HG03103 (cell line): ENCODE data around the gene ZCCHC24.

Experiments used
- ATAC-seq: cut with Tn5 transposase; IDR thresholded peaks from one replicate; pipeline ENCODE4 v1.9.1; 2021; ENCODE audit warnings: low read depth; ENCODE audit not compliant: unreplicated experiment

The ZCCHC24 gene

DNA sequence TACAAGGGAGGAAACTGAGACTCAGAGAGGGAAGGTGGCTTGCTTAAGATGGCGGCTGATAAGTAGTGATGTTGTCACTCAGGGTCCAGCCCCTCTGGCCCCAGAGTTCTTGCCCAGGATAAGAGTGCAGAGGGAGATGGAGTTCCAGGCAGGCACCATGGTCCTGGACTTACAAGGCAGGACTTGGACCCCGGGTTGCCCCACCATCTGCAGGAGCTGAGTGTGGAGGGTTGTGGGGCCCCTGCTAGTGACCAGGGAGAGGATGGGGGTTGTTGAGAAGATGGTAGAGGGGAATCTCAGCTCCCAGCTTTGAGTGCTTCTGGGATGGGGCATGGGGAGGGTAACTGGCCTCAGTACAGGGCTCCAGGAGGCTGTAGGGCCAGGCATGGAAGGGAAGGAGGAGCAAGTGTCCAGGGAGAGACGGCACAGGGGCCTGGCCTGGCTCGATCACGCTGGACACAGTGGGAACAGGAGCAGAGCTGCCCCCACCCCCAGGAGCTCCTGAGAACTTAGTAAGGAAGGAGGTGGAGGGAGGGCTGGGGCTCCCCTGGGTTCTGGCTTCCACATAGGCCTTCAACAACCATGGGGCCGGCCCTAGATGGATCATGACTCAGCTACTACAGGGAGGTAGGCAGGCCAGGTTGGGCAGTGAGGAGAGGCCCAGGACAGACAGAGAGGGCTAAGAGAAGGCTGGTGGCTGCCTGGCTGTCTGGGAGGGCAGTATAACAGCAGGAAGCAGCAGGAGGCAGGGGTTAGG is 69.9 kb downstream of the ZCCHC24 start:
- ATAC-seq: no peak

DNA sequence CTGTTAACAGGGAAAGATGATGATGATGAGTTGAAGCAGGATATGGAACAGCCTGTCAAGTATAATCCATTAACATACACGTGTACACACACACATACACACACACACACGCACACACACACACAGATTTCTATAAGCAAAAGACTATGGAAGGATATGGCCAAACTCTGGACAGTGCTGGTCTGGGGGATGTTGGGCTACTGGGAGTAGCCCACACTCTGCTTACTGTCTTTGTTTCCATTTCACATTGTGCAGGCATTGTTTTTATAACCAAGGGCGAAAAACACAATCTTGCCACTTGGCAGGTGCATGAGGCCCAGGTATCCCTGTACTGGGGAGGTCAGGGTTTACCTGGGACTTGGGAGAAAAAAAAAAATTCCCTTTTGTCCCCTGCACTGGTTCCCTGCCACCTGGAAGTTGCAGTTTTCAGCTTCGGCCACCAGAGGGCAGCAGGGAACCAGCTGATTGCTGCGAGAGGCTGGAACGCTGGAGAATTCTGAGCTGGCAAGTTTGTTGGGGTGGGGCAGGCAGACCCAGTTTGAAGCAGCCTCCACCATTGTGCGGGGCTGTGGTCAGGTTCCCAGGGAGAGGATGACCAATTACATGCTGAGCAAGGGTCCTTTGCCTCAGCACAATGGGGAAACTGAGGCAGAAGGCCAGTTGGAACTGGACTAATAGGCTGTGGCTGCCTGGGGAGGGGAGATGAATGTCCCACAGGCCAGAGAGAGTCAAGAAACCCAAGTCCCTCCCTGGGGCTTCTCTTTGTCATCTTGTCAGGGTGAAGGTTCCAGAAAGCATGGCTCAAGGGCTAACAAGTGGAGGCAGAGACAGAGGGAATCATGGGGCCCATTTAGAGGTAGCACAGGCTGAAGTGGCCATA is 70.9 kb downstream of the ZCCHC24 start:
- no peak for ATAC-seq

DNA sequence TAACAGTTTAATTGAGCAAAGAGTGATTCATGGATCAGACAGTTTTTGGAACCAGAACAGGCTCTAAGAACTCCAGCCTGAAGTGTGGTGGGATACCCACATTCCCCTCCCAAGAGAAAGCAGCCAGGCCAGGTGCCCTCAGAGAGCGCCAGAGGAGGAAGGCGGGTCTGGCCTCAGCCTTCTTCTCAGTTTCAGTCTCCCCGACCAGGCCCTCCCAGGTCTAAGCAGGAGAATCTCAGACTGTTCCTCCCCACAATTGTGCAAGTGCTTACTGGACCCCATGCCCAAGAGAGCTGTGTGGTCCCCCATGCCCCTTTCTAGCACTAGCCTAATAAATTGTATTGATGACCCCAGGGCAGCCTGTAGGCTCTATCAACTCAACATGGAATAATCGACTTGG is 72.6 kb downstream of the ZCCHC24 start:
- no peak for ATAC-seq

DNA sequence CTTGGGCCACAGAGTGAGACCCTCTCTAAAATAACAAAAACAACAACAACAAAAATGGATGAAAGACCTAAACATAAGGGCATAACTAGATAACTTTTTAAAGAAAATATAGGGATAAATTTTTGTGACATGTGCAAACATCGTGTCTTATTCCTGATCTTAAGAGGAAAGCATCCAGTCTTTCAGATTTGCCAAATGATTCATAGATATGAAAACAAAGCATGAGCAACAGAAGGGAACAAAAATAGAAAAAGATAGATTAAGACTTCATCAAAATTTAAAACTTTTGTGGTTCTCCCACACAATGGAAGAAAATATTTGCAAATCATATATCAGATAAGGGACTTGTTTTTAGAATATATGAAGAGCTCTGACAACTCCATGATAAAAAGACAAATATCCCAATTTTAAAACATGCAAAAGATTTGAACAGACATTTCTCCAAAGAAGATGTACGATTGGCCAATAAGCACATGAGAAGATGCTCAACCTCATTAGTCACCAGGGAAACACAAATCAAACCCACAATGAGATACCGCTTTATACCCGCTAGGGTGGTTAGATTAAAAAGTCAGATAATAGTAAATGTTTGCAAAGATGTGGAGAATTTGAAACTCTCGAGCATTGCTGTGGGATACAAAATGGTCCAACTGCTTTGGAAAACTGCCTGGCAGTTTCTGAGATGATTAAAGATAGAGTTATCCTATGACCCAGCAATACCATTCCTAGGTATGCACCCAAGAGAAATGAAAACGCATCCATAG is 77.8 kb downstream of the ZCCHC24 start:
- ATAC-seq: no peak

DNA sequence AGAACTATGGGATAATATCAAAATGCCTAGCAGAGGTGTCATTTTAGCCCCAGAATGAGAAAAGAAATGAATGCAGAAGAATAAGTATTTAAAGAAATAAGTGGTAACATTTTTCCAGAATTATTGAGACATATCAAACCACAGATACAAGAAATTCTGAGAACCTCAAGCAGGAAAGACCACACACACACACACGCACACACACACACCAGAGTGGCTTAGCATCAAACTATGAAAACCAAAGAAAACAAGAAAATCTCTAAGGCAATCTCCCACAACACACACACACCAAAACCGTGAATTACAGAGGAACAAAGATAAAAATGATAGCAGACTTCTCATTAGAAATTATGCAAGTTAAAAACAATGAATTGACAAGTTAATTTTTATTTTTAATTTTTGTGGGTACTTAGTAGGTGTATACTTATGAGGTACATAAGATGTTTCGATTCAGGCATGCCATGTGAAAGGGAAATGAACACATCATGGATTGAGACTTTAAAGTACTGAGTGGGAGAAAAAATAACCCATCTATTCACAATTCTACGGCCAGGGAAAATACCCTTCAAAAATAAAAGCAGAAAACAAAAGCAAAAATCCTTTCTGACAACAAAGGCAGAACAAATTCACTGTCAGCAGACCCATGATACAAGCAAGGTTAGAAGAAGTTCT is 83.6 kb downstream of the ZCCHC24 start:
- no peak for ATAC-seq

DNA sequence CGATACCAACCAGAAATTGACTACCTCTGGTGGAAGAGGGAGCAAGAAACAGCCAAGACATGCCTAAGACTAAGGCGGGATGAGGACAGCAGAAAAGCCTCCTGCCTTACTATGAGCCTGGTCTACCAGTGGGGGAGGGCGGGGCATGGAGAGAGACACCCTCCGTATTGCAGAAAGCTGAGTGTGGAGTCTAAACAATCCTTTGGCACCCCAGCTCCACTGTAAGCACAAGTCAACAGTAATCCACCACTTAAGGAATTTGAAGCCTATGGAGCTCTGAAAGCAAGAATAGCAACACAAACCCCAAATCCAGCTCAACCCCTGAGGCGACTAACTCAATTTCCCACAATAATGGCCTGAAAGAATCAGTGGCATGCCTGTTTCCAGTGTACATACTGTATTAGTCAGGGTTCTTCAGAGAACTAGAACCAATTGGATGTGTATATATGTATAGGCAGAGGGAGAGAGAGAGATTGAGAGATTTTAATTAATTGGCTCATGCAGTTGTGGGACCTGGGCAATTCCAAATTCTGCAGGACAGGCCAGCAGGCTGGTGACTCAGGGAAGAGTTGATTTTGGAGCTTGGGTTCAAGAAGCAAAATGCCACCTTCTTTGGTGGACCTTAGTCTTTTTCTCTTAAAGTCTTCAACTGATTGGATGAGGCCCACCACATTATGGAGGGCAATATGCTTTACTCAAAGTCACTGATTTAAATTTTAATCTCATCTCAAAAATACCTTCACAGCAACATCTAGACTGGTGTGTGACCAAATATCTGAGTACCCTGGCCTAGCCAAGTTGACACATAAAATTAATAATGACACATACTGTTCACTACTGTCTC is 84.7 kb downstream of the ZCCHC24 start:
- no peak for ATAC-seq

DNA sequence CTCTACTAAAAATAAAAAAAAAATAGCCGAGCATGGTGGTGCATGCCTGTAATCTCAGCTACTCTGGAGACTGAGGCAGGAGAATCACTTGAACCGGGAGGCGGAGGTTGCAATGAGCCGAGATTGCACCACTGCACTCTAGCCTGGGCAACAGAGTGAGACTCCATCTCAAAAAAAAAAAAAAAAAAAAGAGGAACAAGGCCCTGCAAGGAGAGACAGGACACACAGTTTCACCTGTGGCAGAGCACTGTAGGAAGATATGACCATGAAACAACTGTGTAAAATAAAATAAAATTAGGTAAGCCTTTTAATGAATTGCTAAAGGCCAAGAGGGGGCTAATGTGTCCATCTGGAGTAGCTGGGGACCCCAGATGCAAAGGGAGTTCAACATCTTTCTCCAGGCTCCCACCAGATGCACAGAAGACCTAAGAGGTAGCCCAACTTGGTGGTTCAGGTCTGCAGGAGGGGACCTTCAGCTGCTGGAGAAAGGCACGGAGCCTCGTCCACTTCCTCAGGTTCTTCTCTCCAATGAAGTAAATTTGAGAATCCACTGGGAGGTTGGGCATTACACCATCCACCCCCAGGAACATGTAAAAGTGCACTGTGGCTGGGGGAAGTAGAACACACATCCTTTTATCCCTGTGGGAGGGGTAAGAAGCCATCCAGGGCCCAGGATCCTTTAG is 85.5 kb downstream of the ZCCHC24 start:
- ATAC-seq: no peak

DNA sequence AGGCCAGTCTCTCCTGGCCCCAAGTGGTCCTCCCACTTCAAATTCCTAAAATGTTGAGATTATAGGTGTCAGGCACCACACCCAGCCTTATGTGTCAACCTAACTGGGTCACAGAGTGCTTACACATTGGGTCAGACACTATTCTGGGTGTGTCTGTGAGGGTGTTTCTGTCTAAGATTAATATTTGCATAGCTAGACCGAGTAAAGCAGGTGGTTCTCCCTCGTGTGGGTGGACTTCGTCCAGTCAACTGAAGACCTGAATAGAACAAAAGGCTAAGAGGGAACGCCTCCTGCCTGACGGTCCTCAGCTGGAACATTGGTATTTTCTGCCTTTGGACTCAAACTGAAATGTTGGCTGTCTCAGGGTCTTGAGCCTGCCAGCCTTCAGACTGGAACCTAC is 86.6 kb downstream of the ZCCHC24 start:
- no peak for ATAC-seq

DNA sequence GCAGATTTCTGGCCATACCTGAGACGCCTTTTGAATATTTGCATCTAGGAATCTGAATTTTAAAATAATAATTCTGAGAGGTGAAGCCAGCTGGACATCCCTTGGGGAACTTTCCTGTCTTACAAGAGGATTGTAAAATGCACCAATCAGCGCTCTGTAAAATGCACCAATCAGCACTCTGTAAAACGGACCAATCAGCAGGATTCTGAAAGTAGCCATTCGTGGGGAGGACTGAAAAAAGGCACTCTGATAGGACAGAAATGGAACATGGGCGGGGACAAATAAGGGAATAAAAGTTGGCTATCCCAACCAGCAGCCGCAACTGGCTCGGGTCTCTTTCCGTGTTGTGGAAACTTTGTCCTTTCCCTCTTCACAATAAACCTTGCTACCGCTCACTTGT is 88.2 kb downstream of the ZCCHC24 start:
- ATAC-seq: no peak

DNA sequence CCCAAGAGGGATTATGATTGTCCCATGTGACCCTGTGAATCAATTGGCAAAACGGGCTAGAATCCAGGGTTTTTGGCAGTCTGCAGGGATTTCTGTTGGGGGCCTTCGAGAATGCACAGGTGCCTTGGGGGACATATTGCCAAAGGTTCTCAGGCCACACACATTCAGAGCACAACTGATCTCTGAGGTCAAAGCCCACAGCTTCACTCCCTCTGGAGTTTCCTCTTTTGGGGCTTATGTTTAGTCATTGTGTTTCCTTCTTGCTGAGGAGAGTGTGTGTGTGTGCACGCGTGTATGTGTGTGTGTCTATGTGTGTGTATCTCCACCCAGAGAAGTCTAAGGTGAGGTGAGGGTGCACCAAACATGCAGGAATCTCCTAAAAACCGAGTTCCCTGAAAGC is 89.3 kb downstream of the ZCCHC24 start:
- no peak for ATAC-seq

DNA sequence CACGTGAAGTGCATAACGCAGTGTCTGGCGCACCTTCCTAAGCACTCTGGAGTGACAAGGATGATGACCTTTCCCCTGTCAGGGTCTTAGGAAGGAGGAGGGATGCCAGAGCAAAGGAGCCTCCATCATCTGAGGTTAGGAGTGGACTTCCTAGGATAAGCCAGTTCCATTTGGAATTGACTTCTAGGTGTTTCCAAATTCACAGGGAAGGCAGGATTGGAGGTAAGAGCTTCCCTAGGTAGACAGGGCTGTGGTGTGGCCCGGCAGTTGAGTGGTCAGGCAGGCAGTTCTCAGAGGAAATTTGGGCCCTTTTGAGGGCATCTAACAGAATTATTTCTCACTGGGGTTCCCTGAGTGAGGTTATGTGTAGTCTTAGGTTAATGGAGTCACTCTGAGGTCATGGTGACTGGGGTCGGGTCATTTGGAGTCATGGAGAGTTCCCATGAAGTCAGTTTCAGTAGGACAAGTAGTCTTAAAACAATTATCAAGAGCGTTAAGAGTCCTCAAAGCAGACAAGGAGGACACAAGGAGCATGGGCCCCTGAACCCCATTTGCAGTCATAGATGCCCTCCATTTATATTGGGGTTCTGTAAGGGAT is 89.9 kb downstream of the ZCCHC24 start:
- ATAC-seq: no peak

DNA sequence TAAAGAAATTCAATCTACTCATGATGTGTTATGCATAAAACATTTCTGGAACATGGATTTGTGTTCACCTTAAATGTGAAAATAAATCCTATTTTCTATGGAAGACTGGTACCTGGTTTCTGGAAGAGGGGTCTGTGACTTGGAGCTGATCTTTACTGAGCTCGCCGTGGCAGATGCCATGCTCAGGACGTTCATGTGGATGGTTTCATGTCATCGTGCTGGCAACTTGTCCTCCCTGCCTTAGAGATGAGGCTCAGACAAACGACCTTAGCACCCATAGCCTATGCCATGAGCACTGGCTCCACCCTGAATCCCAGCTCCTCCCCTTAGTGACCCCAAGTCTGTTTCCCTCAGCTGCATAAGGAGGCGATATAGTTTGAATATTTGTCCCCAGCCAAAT is 90.8 kb downstream of the ZCCHC24 start:
- no peak for ATAC-seq

DNA sequence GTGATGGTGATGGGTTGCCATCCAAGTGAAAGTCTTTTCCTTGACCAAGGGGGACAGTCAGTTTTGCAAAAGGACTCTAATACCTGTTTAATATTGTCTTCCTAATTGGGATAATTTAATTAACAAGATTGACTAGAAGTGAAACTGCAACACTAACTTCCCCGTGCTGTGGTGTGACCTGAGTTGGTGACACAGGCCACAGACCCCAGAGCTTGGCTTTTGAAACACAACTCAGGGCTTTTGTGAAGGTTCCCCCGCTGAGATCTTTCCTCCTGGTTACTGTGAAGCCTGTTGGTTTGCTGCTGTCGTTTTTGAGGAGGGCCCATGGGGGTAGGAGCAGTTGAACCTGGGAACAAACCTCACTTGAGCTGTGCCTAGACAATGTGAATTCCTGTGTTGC is 91.3 kb downstream of the ZCCHC24 start:
- peak; percentile 45 for ATAC-seq

DNA sequence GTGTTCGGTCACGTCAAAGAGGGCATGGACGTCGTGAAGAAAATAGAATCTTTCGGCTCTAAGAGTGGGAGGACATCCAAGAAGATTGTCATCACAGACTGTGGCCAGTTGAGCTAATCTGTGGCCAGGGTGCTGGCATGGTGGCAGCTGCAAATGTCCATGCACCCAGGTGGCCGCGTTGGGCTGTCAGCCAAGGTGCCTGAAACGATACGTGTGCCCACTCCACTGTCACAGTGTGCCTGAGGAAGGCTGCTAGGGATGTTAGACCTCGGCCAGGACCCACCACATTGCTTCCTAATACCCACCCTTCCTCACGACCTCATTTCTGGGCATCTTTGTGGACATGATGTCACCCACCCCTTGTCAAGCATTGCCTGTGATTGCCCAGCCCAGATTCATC is 91.7 kb downstream of the ZCCHC24 start:
- ATAC-seq: peak; percentile 7

DNA sequence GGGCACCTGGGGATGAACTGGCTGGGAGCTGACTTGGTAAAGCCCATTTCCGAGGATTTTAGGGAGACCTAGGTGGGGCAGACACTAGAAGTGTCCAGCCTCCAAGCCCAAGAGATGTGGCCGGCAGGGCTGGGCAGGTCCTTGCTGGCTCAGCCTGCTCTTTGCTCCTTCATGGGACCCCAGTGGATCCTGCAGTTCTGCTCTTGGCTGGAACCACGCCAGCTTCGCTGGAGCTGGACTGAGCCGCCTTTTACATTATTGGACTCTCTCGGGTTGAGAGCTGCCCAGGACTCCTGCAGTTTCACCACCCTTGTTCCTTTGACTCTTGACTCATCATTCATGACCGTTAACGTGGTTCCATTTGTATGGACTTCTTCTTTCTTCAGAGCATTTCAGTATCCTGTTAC is 92.4 kb downstream of the ZCCHC24 start:
- ATAC-seq: no peak

DNA sequence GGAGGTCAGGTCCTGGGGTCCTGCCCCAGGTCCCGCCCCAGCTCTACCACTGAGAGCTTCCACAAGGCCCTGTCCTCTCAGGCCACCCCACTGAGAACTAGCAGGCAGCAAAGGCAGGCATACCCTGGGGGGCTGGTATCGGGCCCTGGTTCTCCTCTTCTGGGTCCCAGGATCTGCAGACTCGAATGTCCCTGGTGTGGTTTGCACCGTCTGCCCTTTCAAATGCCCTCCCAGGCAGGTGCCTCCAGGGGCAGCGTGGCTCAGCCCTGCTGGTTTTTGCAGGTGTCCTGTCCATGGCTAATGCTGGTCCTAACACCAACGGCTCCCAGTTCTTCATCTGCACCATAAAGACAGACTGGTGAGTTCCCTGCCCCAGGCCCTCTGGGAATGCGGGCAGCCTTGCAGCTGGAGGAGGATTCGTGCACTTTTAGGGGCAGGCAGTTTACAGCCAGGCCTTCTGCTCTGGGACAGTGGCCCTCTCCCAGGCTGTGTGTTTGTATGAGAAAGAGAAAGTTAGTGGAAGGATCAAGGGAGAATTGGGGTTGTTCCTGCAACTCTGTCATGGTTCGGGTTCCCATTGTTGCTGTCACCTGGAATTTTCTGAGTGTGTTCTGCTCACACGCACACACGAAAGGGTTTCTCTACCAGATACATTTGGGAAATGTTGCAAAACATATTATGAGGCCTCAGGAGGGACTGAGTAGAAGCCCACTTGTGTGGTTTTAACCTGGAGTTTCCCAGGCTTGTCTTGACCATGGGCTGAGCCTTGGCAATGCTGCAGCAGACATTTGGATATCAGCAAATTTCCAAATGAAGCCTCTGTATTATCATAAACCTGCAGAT is 93.2 kb downstream of the ZCCHC24 start:
- ATAC-seq: no peak

DNA sequence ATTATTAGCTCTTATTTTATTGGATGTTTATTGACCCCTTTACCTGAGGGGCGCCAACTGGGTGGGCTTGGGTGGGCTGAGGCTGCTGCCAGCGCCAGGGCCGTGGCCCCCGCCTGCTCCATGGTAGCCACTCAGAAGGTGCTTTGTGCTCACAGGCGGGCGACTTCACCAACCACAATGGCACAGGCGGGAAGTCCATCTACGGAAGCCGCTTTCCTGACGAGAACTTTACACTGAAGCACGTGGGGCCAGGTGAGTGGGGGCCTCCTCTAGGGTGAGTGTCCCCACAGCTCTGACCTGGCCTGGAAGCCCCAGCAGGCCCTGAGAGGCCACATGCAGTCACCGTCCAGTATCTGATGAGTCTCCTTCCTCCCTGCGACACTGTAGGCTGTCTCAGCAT is 94.1 kb downstream of the ZCCHC24 start:
- no peak for ATAC-seq
